ENCODE measurements around the gene ADAMTS17.
"Not testable (repeated sequence)": the region's sequence is repeated elsewhere in the genome, so short reads cannot be mapped to it uniquely, and the experiment has no call there.

ADAMTS17 gene

GRCh38 chr15:100083572-100083971 is 258.2 kb downstream of the ADAMTS17 start:
- no peak for DNase-seq (ENCODE audit: low spot score)

GRCh38 chr15:100082761-100083402 is 258.9 kb downstream of the ADAMTS17 start:
- no peak for DNase-seq (ENCODE audit: low spot score)

GRCh38 chr15:100081454-100081853 is 260.3 kb downstream of the ADAMTS17 start:
- DNase-seq (ENCODE audit: low spot score) = no peak

- no peak for DNase-seq (ENCODE audit: low spot score)
These were observed 263.1 kb downstream of the ADAMTS17 start for GRCh38 chr15:100078511-100079220.

GRCh38 chr15:100075229-100075628 is 266.5 kb downstream of the ADAMTS17 start:
- no peak for DNase-seq (ENCODE audit: low spot score)

- DNase-seq (ENCODE audit: low spot score) = no peak
These were observed 267.8 kb downstream of the ADAMTS17 start for GRCh38 chr15:100073982-100074381.

GRCh38 chr15:100066521-100067280 is 275.1 kb downstream of the ADAMTS17 start:
- DNase-seq (ENCODE audit: low spot score) = not testable (repeated sequence)

GRCh38 chr15:100061944-100062343 is 279.8 kb downstream of the ADAMTS17 start:
- no peak for DNase-seq (ENCODE audit: low spot score)

- DNase-seq (ENCODE audit: low spot score) = no peak
These were observed 281.4 kb downstream of the ADAMTS17 start for GRCh38 chr15:100060276-100060926.

GRCh38 chr15:100059521-100059920 is 282.3 kb downstream of the ADAMTS17 start:
- no peak for DNase-seq (ENCODE audit: low spot score)

- DNase-seq (ENCODE audit: low spot score) = no peak
These were observed 282.7 kb downstream of the ADAMTS17 start for GRCh38 chr15:100059094-100059493.

GRCh38 chr15:100058458-100058857 is 283.3 kb downstream of the ADAMTS17 start:
- no peak for DNase-seq (ENCODE audit: low spot score)

- no peak for DNase-seq (ENCODE audit: low spot score)
These were observed 284.5 kb downstream of the ADAMTS17 start for GRCh38 chr15:100057281-100057680.

- DNase-seq (ENCODE audit: low spot score) = no peak
These were observed 285.2 kb downstream of the ADAMTS17 start for GRCh38 chr15:100056411-100057072.

- no peak for DNase-seq (ENCODE audit: low spot score)
These were observed 286.0 kb downstream of the ADAMTS17 start for GRCh38 chr15:100055821-100056220.

- DNase-seq (ENCODE audit: low spot score) = no peak
These were observed 287.2 kb downstream of the ADAMTS17 start for GRCh38 chr15:100054539-100054938.

- DNase-seq (ENCODE audit: low spot score) = no peak
These were observed 288.2 kb downstream of the ADAMTS17 start for GRCh38 chr15:100053474-100054121.

- no peak for DNase-seq (ENCODE audit: low spot score)
These were observed 288.9 kb downstream of the ADAMTS17 start for GRCh38 chr15:100052716-100053473.

GRCh38 chr15:100050877-100051786 is 290.6 kb downstream of the ADAMTS17 start:
- no peak for DNase-seq (ENCODE audit: low spot score)

Data from CD4-positive, alpha-beta T cell treated with Interleukin-15 for 4 hours (primary cell).